ENCODE data around the gene LRRC61.
A peak's percentile ranks its signal among the peaks of the same experiment; 100 is the strongest.

The LRRC61 gene

GRCh38 chr7:150363370-150363769 is 40.2 kb downstream of the LRRC61 start:
- Mint-ChIP-seq H3K27me3 (ENCODE audit: low read depth) (no peaks in the 10 kb centered on the region), H3K27ac (no peak overlapping the region), H3K9me3 (no peaks in the 10 kb centered on the region), H3K4me3 (no peak overlapping the region), H3K4me1 (ENCODE audit: low read depth) (peaks cover 32% of the 10 kb centered on the region), H3K36me3 (ENCODE audit: low read depth) (no peaks in the 10 kb centered on the region)

- H3K4me1 Mint-ChIP-seq (ENCODE audit: low read depth): peaks cover 29% of the 10 kb centered on the region
- H3K36me3 Mint-ChIP-seq (ENCODE audit: low read depth): no peaks in the 10 kb centered on the region
- H3K27me3 Mint-ChIP-seq (ENCODE audit: low read depth): no peaks in the 10 kb centered on the region
- H3K27ac Mint-ChIP-seq: peak overlapping the region; percentile 0
- H3K9me3 Mint-ChIP-seq: no peaks in the 10 kb centered on the region
- no peak overlapping the region for H3K4me3 Mint-ChIP-seq
Measured at GRCh38 chr7:150363872-150364271, 40.7 kb downstream of the LRRC61 start.

DNA sequence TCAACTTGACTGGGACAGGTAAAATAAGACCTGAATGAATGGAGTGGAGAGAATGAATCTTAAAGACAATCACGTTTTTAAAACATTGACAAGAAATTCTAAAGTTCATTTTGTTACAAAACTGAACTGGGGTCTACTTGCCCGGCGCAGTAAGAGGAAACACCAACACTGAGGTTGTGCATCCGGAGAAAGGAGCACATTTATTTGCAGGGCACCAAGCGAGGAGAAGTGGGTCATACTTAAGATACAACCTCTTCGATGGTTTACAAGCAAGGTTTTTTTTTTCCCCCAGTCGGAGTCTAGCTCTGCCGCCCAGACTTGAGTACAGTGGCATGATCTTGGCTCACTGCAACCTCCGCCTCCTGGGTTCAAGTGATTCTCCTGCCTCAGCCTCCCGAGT is 42.0 kb downstream of the LRRC61 start:
- no peak overlapping the region for H3K27ac Mint-ChIP-seq
- H3K4me3 Mint-ChIP-seq: no peak overlapping the region

DNA sequence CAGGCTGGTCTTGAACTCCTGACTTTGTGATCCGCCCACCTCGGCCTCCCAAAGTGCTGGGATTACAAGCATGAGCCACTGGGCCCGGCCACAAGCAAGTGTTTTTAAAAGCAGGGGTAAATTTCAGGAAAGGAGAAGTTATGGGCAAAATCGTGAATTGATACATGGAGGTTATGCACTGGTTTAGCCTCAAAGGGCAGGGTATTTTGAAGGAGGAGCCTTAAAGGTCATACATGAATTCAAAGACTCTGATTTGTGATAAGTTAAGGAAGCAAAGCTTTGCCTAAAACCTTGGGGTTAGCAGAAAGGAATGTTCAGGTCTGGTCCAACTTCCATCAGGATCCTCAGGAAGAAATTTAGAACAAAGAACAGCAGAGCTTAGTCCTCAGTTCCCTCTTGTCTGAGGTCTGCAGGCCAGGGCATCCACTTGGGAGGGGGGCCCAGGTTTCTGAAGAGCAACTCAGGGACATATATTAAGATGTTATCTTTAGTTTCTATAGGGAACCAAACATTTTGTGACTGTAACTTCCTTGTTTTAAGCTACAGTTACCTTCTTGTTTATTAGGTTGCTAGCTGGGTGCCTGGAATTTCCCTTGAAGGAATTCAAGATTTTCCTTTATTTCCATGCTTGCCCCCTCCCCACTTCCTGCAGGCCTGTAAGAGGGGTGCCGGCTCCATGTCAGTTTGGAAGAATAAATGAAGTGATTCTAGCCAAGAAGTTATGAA is 42.7 kb downstream of the LRRC61 start:
- Mint-ChIP-seq H3K27me3 (ENCODE audit: low read depth) (no peaks in the 10 kb centered on the region), H3K4me1 (ENCODE audit: low read depth) (peaks cover 32% of the 10 kb centered on the region), H3K36me3 (ENCODE audit: low read depth) (peaks cover 2% of the 10 kb centered on the region), H3K9me3 (no peaks in the 10 kb centered on the region), H3K4me3 (no peak overlapping the region), H3K27ac (no peak overlapping the region)

More for the DNA sequence above, 42.0 kb downstream of the LRRC61 start:
- no peaks in the 10 kb centered on the region for H3K36me3 Mint-ChIP-seq (ENCODE audit: low read depth)
- H3K4me1 Mint-ChIP-seq (ENCODE audit: low read depth): peaks cover 28% of the 10 kb centered on the region
- H3K9me3 Mint-ChIP-seq: no peaks in the 10 kb centered on the region
- H3K27me3 Mint-ChIP-seq (ENCODE audit: low read depth): no peaks in the 10 kb centered on the region

GRCh38 chr7:150367677-150368095 is 44.5 kb downstream of the LRRC61 start:
- Mint-ChIP-seq H3K27ac (peak overlapping the region; percentile 82), H3K36me3 (ENCODE audit: low read depth) (peaks cover 6% of the 10 kb centered on the region), H3K27me3 (ENCODE audit: low read depth) (no peaks in the 10 kb centered on the region), H3K4me3 (peak overlapping the region; percentile 80), H3K4me1 (ENCODE audit: low read depth) (peaks cover 32% of the 10 kb centered on the region), H3K9me3 (no peaks in the 10 kb centered on the region)

DNA sequence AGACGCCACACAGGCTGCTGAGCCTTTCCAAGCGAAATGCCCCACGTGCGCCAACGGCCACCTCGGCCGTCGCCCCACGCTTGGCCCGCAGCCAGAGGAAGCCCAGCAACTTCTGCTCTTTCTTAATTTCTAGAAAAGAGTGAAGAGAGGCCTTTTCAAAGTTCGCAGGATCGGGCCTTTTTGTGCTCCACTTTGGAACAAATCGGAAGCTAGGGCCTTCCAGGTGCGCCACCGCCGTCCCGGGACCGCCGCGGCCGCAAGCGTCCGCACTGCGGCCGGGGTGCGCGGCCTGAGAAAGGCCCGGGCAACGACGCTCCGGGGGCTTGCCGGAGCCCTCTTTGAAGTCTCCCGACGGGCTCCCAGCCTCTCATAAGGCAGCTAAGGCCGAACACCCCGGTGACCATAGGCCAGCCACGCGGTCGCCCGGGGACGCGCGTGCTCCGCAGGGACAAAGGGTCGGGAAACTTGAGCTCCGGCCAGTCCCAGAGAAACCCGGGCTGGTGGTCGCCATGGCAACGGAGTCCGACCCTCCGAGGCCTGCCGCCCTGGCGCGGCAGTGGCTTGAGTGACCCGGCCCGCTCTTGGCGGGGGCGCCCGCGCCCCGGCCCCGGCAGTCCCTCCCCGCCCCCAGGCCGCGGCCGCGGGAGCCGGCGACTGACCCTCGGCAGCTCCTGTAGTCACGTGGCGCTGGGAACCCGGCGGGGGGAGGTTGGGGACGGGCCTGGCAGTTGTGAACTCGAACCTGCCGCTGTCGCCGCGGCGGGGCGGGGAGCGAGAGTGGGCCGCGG is 45.1 kb downstream of the LRRC61 start, which contains the start of gene REPIN1:
TSS of gene REPIN1 (plus strand) at position 727 of the 788 bp plus-strand sequence. CDS start 890 bp downstream, outside the sequence.
- Mint-ChIP-seq H3K9me3 (no peaks in the 10 kb centered on the region), H3K4me3 (peak within 1 kb of the TSS; percentile 92), H3K4me1 (ENCODE audit: low read depth) (peaks cover 32% of the 10 kb centered on the region), H3K27me3 (ENCODE audit: low read depth) (no peaks in the 10 kb centered on the region), H3K36me3 (ENCODE audit: low read depth) (peaks cover 8% of the 10 kb centered on the region), H3K27ac (peak within 1 kb of the TSS; percentile 89)

DNA sequence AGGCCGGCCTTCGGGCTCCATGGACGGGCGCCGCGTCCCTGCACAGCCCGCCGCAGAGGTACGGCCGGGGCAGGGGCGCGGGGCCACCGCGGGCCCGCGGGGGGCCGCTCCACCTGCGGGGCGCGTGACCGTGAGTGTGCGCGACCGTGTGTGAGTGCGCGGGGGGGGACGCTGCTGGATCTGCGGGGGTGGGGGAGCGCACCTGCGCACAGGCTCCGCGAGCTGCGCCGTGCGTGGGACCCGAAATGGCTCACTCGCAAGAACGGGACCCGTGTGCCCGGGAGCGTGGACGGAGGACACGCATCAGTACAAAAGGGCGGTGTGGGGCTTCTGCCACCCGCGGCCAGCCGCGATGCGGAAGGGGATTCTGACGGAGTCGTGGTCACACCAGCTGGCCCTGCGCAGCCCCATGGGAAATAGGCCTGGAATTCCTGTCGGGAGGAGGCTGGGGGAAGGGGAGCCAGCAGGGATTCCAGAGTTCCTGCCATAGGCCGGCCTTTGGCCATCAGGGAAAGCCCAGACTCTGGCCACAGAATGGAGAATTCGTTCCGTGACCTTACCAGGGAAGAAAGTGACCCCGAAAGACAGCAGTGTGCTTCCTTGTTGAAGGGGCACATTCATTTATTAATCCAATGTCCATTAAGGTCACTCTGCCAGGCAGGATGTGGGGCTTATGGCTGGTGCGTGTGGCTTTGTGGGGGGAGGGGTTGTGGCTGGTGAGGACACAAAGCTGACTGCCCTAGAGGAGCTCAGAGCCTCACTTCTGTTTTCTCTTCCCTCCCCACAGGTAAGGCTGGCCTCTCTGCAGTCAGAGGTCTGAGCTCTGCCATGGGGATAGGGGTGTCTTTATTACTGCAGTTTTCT is 46.0 kb downstream of the LRRC61 start:
- Mint-ChIP-seq H3K27me3 (ENCODE audit: low read depth) (no peaks in the 10 kb centered on the region), H3K9me3 (no peaks in the 10 kb centered on the region), H3K4me1 (ENCODE audit: low read depth) (peaks cover 32% of the 10 kb centered on the region), H3K27ac (peak overlapping the region; percentile 89), H3K36me3 (ENCODE audit: low read depth) (peaks cover 9% of the 10 kb centered on the region), H3K4me3 (peak overlapping the region; percentile 92)

DNA sequence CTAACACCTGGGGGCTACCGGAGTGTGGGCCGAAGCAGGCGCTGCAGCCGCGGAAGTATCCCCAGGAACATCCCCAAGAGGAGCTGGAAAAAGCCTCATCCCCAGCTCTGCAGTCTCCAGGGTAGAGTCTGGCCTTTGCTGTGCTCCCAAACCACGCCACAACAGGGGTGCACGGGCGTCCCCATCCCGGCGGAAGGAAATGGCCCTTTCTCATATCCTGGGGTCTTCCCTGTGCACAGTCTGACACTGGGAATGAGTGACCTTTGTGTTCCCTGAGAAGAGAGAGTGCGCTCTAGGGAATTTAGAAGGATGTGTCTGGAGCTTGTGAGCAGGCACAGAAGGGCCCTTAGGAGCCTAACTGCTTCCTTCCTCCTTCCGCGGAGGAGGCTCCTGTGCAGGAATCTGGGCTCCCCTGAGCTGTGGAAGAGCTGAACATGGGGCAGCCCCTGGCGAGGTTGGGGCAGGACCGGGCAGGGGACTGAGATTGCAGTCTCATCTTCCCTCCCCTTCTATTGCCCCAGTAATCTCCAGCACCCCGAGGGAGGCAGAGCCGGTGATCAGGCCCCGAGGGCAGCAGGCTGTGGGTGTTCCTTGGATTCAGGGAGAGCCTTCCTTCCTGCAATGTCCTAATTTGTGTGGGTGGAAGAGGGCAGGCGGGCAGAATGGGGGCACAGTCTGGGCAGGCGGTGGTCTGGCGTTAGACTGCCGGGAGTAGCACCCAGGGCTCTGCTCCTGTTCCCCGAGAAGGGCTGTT is 46.8 kb downstream of the LRRC61 start:
- no peaks in the 10 kb centered on the region for H3K27me3 Mint-ChIP-seq (ENCODE audit: low read depth)
- peaks cover 12% of the 10 kb centered on the region for H3K36me3 Mint-ChIP-seq (ENCODE audit: low read depth)
- H3K27ac Mint-ChIP-seq: peak overlapping the region; percentile 31
- peak overlapping the region; percentile 92 for H3K4me3 Mint-ChIP-seq
- peaks cover 31% of the 10 kb centered on the region for H3K4me1 Mint-ChIP-seq (ENCODE audit: low read depth)
- no peaks in the 10 kb centered on the region for H3K9me3 Mint-ChIP-seq

GRCh38 chr7:150370612-150371071 is 47.5 kb downstream of the LRRC61 start:
- Mint-ChIP-seq H3K27ac (peak overlapping the region; percentile 8), H3K36me3 (ENCODE audit: low read depth) (peaks cover 12% of the 10 kb centered on the region), H3K27me3 (ENCODE audit: low read depth) (no peaks in the 10 kb centered on the region), H3K4me3 (no peak overlapping the region), H3K9me3 (no peaks in the 10 kb centered on the region), H3K4me1 (ENCODE audit: low read depth) (peaks cover 30% of the 10 kb centered on the region)

- H3K27me3 Mint-ChIP-seq (ENCODE audit: low read depth): no peaks in the 10 kb centered on the region
- peaks cover 16% of the 10 kb centered on the region for H3K36me3 Mint-ChIP-seq (ENCODE audit: low read depth)
- no peak overlapping the region for H3K27ac Mint-ChIP-seq
- no peaks in the 10 kb centered on the region for H3K9me3 Mint-ChIP-seq
- no peak overlapping the region for H3K4me3 Mint-ChIP-seq
- H3K4me1 Mint-ChIP-seq (ENCODE audit: low read depth): peaks cover 33% of the 10 kb centered on the region
Measured at GRCh38 chr7:150371131-150371995, 48.2 kb downstream of the LRRC61 start.

DNA sequence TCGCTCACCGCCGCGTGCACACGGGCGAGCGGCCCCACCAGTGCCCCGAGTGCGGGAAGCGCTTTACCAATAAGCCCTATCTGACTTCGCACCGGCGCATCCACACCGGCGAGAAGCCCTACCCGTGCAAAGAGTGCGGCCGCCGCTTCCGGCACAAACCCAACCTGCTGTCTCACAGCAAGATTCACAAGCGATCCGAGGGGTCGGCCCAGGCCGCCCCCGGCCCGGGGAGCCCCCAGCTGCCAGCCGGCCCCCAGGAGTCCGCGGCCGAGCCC is 48.8 kb downstream of the LRRC61 start:
- Mint-ChIP-seq H3K27me3 (ENCODE audit: low read depth) (no peaks in the 10 kb centered on the region), H3K36me3 (ENCODE audit: low read depth) (peaks cover 16% of the 10 kb centered on the region), H3K4me3 (no peak overlapping the region), H3K27ac (no peak overlapping the region), H3K4me1 (ENCODE audit: low read depth) (peaks cover 36% of the 10 kb centered on the region), H3K9me3 (no peaks in the 10 kb centered on the region)

DNA sequence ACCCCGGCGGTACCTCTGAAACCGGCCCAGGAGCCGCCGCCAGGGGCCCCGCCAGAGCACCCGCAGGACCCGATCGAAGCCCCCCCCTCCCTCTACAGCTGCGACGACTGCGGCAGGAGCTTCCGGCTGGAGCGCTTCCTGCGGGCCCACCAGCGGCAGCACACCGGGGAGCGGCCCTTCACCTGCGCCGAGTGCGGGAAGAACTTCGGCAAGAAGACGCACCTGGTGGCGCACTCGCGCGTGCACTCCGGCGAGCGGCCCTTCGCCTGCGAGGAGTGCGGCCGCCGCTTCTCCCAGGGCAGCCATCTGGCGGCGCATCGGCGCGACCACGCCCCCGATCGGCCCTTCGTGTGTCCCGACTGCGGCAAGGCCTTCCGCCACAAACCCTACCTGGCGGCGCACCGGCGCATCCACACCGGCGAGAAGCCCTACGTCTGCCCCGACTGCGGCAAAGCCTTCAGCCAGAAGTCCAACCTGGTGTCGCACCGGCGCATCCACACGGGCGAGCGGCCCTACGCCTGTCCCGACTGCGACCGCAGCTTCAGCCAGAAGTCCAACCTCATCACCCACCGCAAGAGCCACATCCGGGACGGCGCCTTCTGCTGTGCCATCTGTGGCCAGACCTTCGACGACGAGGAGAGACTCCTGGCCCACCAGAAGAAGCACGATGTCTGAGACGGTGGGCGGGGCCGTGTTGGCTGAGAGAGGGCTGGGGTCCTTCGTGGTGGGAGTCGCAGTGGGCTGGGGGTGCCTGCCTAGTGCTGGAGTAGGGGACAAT is 49.3 kb downstream of the LRRC61 start:
- H3K4me3 Mint-ChIP-seq: no peak overlapping the region
- peaks cover 35% of the 10 kb centered on the region for H3K4me1 Mint-ChIP-seq (ENCODE audit: low read depth)
- peaks cover 16% of the 10 kb centered on the region for H3K36me3 Mint-ChIP-seq (ENCODE audit: low read depth)
- H3K9me3 Mint-ChIP-seq: no peaks in the 10 kb centered on the region
- no peaks in the 10 kb centered on the region for H3K27me3 Mint-ChIP-seq (ENCODE audit: low read depth)
- no peak overlapping the region for H3K27ac Mint-ChIP-seq
